Right atrium auricular region (tissue), 2 donors: ENCODE data around the gene ZP1. TPM values are rescaled to one million over a fixed set of nuclear protein-coding genes. Genes with fewer than 3 reads are reported as not detected.
A peak's percentile ranks its signal among the peaks of the same experiment; 100 is the strongest.

Experiments
- DNase-seq: peaks from one replicate; pipeline ENCODE4 v3.0.0-alpha.2; 2019; ENCODE audit warnings: low spot score
- H3K27ac ChIP-seq, 2 donors: fragments of 200-600 bp; sonication (generic); 1 replicate in 1 of 2; 2 replicates in 1 of 2; pipeline ENCODE4 v1.5.1; 2016 to 2019
- H3K27me3 ChIP-seq, 2 donors: fragments of 200-600 bp; sonication (generic); one replicate each; pipeline versions ENCODE4 v1.5.1 to v1.6.0; 2017 to 2019
- H3K36me3 ChIP-seq: fragments of 200-600 bp; sonication (generic); one replicate; pipeline ENCODE4 v1.5.1; 2016
- H3K4me1 ChIP-seq, 2 donors: fragments of 200-600 bp; sonication (generic); one replicate each; pipeline versions ENCODE4 v1.5.1 to v1.6.0; 2017 to 2019
- H3K4me3 ChIP-seq, 2 donors: fragments of 200-600 bp; sonication (generic); 1 replicate in 1 of 2; 2 replicates in 1 of 2; pipeline ENCODE4 v1.5.1; 2017 to 2019; ENCODE audit warnings: mild to moderate bottlenecking in 1 of 2, moderate library complexity in 1 of 2
- H3K9me3 ChIP-seq, 2 donors: fragments of 200-600 bp; sonication (generic); one replicate each; pipeline ENCODE4 v1.5.1; 2019
- total RNA-seq, 2 donors: library from RNA; depleted of rRNA; stranded (reverse); fragments of >200 nt; gene quantifications; one replicate each; pipeline ENCODE4 v1.1.0, GENCODE V29; 2016
- TF ChIP-seq, protein P1 (sequence below), 2 donors: fragments of 200-600 bp; sonication (generic); IDR thresholded peaks; one replicate each; pipeline ENCODE4 v1.5.1; 2019; ENCODE audit warnings: antibody characterized with exemption in 2 of 2

The ZP1 gene
- total RNA-seq, 2 donors from 2014 or later: not detected

- Histone ChIP-seq H3K36me3 (peaks cover 31% of the 10 kb centered on the region), H3K4me1 (peaks cover 0 to 19% of the 10 kb centered on the region in 2 donors), H3K27ac (no peak overlapping the region), H3K4me3 (no peak overlapping the region), H3K27me3 (no peaks in the 10 kb centered on the region), H3K9me3 (no peaks in the 10 kb centered on the region)
- no peak for DNase-seq
- TF ChIP-seq, protein P1, sequence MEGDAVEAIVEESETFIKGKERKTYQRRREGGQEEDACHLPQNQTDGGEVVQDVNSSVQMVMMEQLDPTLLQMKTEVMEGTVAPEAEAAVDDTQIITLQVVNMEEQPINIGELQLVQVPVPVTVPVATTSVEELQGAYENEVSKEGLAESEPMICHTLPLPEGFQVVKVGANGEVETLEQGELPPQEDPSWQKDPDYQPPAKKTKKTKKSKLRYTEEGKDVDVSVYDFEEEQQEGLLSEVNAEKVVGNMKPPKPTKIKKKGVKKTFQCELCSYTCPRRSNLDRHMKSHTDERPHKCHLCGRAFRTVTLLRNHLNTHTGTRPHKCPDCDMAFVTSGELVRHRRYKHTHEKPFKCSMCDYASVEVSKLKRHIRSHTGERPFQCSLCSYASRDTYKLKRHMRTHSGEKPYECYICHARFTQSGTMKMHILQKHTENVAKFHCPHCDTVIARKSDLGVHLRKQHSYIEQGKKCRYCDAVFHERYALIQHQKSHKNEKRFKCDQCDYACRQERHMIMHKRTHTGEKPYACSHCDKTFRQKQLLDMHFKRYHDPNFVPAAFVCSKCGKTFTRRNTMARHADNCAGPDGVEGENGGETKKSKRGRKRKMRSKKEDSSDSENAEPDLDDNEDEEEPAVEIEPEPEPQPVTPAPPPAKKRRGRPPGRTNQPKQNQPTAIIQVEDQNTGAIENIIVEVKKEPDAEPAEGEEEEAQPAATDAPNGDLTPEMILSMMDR (IDR thresholded peaks at IDR 0.05): no peak
Measured at GRCh38 chr11:60889869-60890311, 22.5 kb downstream of the ZP1 start.

- no peaks in the 10 kb centered on the region for H3K27me3 ChIP-seq
- TF ChIP-seq, protein P1 (IDR thresholded peaks at IDR 0.05): no peak
- peaks cover 31% of the 10 kb centered on the region for H3K36me3 ChIP-seq
- H3K4me3 ChIP-seq: no peak overlapping the region
- H3K27ac ChIP-seq: peak overlapping the region in 1 of 2 donors; percentile 41
- DNase-seq: no peak
- H3K4me1 ChIP-seq: peaks cover 0 to 19% of the 10 kb centered on the region in 2 donors
- H3K9me3 ChIP-seq: no peaks in the 10 kb centered on the region
Measured at GRCh38 chr11:60890696-60891095, 23.4 kb downstream of the ZP1 start.

DNA sequence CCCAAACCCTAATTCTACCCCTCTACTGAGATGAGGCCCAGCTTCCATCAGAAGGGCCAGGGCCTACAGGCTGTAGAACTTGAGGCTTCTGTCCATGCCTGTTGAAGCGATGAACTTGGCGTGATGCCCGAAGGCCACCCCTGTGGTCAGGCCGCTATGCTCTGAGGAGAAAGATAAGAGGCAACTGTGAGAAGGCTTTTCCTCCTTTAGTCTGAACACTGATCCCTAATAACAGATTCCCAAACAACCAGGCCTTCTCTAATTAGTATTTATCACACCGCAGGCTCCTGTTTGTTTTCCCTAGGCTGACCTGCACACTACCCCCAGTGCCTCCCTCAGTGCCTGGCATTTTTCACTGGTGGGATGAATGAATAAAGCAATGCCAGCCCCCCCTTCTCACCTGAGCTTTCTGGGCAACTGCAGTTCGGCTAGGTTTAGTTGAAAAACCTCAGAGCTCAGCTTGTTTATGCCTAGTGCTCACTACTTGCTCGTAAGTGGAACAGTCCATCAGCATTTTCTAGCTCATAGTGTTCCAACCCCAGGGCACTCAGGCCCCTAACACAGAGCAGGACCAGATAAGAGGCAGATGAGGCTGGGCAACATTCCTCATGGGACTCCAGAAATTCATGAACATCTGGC is 23.9 kb downstream of the ZP1 start:
- H3K27me3 ChIP-seq: no peaks in the 10 kb centered on the region
- peaks cover 34% of the 10 kb centered on the region for H3K36me3 ChIP-seq
- H3K4me1 ChIP-seq: peaks cover 0 to 19% of the 10 kb centered on the region in 2 donors
- H3K27ac ChIP-seq: peak overlapping the region in 1 of 2 donors; percentile 41
- DNase-seq: no peak
- TF ChIP-seq, protein P1 (IDR thresholded peaks at IDR 0.05): no peak
- H3K4me3 ChIP-seq: no peak overlapping the region
- H3K9me3 ChIP-seq: no peaks in the 10 kb centered on the region

DNA sequence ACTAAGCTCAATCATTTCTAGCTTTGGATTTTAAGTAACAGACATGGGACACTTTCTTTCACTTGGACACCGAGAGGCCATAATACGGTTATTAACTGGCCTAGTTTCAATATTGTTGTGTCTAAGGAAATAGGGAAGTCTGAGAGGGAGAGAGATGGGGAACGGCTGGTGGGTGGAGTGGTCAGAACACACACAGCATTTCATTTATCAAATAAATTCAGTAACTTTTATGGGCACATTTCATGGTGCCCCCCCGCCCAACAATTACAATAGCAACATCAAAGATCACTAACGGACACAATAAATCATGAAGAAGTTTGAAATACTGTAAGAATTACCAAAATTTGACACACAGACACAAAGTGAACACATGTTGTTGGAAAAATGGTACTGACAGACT is 28.3 kb downstream of the ZP1 start:
- Histone ChIP-seq H3K27me3 (no peaks in the 10 kb centered on the region), H3K4me1 (peaks cover 0 to 7% of the 10 kb centered on the region in 2 donors), H3K4me3 (no peak overlapping the region), H3K36me3 (peaks cover 68% of the 10 kb centered on the region), H3K9me3 (no peaks in the 10 kb centered on the region), H3K27ac (no peak overlapping the region)
- no peak for DNase-seq
- TF ChIP-seq, protein P1 (IDR thresholded peaks at IDR 0.05): no peak

GRCh38 chr11:60897496-60897895 is 30.2 kb downstream of the ZP1 start:
- no peak overlapping the region for H3K4me3 ChIP-seq
- H3K27me3 ChIP-seq: no peaks in the 10 kb centered on the region
- no peak for DNase-seq
- TF ChIP-seq, protein P1 (IDR thresholded peaks at IDR 0.05): no peak
- peaks cover 79% of the 10 kb centered on the region for H3K36me3 ChIP-seq
- H3K9me3 ChIP-seq: no peaks in the 10 kb centered on the region
- no peak overlapping the region for H3K27ac ChIP-seq
- H3K4me1 ChIP-seq: no peaks in the 10 kb centered on the region
